Measurements from ENCODE around the gene RFTN1.

Gene RFTN1

DNA sequence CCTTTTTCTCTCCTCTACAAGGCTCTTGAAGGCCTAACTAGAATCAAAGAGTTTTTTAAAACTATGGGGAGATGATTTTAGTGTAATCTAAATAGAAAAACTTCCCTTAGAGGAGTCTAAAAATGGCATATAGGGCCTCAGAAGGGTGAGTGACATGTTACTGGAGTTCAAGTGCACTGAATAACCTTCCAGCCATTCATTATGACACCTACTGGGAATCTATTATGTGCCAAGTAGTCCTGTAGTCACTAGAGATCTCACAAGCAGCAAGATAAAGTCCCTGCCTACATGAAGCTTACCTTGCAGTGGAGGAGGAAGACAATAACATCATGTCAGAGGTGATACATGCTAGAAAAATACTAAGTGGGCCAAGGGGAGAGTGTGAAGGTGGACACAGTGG is 152.4 kb downstream of the RFTN1 start:
- TF ChIP-seq GATA1 (IDR thresholded peaks at IDR 0.05; ENCODE audit: low read depth, low read length) (no peak), POLR2A (IDR thresholded peaks at IDR 0.05; ENCODE audit: low read length) (no peak)
- no peak for DNase-seq

DNA sequence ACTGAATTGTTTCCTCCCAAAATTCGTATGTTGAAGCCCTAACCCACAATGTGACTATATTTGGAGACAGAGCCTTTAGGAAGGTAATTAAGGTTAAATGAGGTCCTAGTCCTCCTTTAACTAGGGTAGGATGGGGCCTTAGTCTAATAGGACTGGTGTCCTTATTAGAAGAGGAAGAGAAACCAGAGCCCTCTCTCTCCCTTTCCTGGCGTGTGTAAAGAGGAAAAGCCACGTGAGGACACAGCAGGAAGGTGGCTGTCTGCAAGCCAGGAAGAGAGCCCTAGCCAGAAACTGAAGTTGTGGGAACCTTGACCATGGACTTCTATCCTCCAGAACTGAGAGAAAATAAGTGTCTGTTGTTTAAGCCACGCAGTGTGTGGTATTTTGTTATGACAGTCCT is 154.2 kb downstream of the RFTN1 start:
- no peak for TF ChIP-seq POLR2A (IDR thresholded peaks at IDR 0.05; ENCODE audit: low read length)
- no peak for TF ChIP-seq GATA1 (IDR thresholded peaks at IDR 0.05; ENCODE audit: low read depth, low read length)
- no peak for DNase-seq

DNA sequence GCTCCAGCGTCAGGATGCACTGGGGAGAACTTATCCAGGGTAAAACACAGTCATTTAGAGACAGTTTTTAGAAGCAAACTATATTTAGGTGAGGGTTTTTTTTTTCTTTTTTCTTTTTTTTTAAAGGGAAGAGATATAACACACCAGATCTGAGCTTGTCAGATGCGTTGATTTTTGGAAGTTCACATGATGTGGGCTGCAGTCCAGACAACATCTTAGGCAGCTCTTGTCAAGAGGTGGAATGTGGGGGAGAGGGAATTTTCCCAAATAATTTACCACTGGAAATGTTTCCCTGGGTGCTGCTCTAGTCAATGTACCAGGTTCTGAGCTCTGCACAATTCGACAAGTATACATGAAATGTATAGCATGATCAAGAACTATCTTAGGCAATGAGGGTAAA is 155.2 kb downstream of the RFTN1 start:
- no peak for TF ChIP-seq GATA1 (IDR thresholded peaks at IDR 0.05; ENCODE audit: low read depth, low read length)
- no peak for TF ChIP-seq POLR2A (IDR thresholded peaks at IDR 0.05; ENCODE audit: low read length)
- DNase-seq: no peak

DNA sequence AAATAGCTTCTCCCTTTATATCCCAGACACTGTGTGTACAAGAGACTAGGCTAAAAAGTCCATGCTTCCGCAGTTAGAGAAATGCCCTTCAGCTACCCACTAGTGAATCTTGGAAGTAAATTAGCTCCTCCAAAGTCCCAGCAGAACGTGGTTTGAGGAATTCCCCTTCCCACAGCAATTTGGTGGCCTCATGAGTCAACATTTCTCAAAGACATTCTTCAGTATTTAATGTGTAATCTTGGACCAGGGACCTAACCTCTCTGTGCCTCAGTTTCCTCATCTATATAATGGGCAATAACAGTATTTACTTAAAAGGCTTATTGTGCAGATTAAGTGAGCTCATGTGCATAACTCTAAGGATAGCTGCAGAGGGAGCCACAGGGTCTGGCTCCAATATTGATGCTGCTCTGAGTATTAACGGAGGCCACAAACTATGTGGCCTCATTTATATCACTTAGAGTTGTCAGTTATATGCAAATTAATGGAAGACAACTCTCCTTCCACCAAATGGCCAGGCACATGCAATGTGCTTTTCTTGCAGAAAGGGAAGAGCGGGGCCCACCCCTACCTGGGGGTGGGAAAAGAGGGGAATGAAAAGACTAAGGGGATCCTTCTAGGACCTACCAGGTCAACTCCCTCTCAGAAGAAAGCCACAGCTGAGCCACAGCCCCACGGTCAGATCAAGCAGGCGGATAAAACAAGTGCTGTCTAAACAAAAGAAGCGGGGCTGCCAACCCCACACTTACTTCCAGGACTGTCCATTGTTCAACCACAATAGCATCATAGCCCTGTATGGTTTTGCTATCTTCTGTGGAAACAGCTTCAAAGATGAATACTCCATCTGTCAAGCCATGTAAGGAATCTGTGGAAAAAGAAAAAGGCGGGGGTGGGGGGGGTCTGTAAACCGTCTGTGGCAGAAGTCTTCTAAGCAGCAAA is 156.0 kb downstream of the RFTN1 start:
- DNase-seq: no peak
- no peak for TF ChIP-seq GATA1 (IDR thresholded peaks at IDR 0.05; ENCODE audit: low read depth, low read length)
- TF ChIP-seq POLR2A (IDR thresholded peaks at IDR 0.05; ENCODE audit: low read length): no peak

DNA sequence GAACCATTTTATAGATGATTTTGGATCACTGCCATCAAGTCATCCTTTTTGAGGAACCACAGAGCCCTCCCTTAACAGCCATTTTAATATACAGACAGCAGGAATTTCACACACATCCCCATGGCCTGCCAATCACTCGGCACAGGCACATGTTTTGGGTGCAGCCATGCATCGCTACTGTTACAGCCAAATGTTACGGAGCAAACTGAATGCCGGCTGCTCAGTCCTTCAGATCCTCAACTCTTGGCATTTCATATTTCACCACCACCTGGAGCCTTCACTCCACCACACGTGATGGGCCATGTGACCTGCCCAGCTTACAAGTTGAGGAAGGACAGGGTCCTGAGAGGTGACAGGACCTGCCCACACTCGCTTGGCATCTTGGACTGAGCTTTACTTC is 157.7 kb downstream of the RFTN1 start:
- no peak for TF ChIP-seq POLR2A (IDR thresholded peaks at IDR 0.05; ENCODE audit: low read length)
- TF ChIP-seq GATA1 (IDR thresholded peaks at IDR 0.05; ENCODE audit: low read depth, low read length): no peak
- DNase-seq: no peak

DNA sequence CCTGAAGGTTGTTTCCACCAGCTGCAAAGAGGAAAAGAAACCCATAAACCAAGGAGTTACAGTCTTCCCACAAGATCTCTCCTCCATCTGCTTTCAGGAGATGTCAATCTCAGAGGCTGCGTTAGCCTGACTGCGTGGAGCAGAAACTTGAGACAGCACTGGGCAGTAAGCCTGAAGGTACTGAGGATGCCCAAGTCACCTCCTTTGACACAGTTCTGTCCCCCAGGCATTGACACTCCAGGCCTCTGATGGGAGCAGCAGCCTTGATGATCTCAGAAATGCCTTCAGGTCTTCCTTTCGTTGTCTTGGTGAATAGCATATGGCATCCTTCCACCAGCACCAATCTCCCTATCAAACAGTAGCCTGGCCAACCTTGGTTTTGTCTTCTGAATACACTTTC is 159.2 kb downstream of the RFTN1 start:
- TF ChIP-seq POLR2A (IDR thresholded peaks at IDR 0.05; ENCODE audit: low read length) (no peak), GATA1 (IDR thresholded peaks at IDR 0.05; ENCODE audit: low read depth, low read length) (no peak)
- no peak for DNase-seq

DNA sequence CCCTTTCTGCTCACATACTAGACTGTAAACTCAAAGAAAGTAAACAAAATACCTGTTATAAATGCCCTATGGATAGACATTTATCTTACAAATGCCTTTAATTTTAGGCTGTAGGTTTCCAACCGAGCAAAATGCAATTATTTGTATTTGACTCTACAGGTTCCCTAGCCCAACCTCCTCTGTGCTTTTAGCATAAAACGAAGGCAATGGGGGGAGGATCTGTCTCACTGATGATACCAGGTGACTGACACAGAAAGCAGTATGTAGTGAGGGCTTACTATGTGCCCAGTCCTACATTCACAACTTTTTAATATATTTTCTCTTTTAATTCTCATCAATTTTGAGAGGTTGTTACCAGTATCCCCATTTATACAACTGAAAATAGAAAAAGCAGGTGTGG is 161.1 kb downstream of the RFTN1 start:
- DNase-seq: no peak
- TF ChIP-seq GATA1 (IDR thresholded peaks at IDR 0.05; ENCODE audit: low read depth, low read length): no peak
- no peak for TF ChIP-seq POLR2A (IDR thresholded peaks at IDR 0.05; ENCODE audit: low read length)

DNA sequence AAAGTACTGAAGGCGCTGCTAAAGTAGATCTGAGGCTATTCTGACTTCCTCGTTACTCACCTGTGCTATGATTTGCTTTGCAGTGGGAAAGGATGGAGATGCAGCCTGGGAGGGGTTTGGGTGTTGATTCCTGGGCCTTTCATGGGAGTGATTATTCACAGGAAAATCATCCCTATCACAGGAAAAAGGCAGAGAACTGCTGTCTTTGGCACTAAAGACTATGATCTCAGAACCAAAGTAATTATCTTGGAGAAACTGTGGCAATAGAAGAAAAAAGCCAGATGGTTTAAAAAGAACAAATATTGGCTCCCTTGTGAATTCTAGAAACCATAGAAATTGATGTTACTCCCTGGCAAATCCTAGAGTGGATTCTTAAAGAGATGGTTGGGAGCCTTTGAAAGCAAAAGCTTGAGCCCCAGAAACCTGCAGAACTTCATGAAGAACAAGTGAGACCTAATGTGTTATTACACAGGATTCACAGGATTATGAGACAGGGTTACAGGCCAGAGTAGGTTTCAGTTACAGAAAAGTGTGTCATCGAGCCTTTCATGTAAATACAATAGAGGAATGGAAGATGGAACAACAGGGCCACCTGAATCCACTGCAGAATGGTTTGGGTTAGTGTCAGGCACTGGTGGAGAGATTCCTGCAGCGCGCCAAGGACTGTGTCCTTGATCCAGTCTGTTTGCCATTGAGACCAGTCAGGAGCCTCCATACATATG is 162.7 kb downstream of the RFTN1 start:
- no peak for DNase-seq
- TF ChIP-seq POLR2A (IDR thresholded peaks at IDR 0.05; ENCODE audit: low read length): no peak
- TF ChIP-seq GATA1 (IDR thresholded peaks at IDR 0.05; ENCODE audit: low read depth, low read length): no peak

DNA sequence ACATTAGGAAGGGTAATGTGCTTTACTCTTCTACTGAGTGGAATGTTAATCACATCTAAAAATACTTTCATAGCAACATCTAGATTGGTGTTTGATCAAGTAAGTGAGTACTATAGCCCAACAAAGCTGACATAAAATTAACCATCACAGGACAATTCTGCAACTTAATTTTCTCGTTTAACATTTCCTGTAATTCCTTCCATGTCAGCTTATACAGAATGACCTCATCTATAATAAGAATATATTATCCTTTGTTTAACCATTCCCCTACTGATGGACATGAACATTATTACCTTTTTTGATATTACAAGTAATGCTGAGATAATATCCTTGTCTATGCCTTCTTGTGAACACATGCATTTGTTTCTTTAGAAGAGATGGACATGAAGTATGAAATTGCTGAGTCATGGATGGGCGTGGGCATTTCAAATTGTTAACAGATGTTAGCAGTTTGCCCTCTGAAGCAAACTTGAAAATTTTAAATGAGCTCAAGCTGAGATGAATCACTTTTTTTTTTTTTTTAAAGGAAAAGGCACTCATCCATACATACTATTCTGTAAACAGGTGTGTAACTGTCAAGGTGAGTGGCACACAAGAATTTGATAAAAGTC is 163.4 kb downstream of the RFTN1 start:
- peak; percentile 79 to 84 for DNase-seq
- TF ChIP-seq POLR2A (IDR thresholded peaks at IDR 0.05; ENCODE audit: low read length): no peak
- no peak for TF ChIP-seq GATA1 (IDR thresholded peaks at IDR 0.05; ENCODE audit: low read depth, low read length)

DNA sequence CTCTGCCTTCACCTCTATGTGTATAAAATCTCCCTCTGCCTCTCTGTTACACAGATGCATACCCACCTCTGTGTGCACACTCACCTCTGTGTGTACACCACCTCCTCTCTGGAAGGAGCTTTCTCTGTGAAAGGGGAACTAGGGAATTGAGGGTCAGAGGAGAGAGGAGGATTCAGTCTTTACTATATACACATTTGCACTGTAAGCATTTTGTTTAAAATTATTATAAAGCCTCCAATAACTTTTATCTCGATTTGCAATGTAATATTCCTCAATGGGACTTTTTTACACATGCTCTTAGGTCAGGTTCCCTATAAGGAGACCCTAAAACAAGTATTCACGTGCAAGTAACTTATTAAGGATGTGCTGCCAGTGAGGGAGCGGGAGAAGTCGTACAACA is 166.0 kb downstream of the RFTN1 start:
- TF ChIP-seq POLR2A (IDR thresholded peaks at IDR 0.05; ENCODE audit: low read length): no peak
- TF ChIP-seq GATA1 (IDR thresholded peaks at IDR 0.05; ENCODE audit: low read depth, low read length): no peak
- DNase-seq: no peak

DNA sequence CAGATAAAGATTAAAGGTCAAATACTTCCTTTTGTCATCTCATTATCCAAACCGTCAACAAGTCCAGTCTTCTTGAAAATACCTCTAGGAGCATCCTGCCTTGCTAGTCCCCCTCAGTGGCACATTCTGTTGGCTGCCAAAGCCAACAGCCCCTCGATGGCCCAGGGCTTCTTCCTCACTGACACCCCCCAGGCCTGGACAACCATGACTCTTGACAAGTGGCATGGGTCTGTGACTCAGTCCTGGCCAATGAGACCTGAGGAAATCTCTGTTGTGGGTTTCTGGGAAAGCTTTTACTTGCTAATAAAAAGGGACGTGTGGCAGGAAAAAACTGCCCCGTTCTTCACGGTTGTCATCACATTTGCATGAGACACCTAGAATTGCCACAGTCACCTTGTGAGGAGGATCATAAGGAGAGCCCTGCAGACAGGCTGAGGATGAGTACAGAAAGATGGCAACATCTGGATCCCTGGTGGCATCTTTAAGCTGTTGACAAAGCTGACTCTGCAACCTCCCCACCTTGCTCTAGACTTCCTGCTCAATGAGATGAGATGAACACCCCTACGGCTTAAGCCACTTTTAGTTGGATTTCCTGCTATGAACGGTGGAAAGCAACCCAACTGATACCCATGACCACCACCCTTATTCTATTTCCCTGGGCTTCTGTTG is 167.0 kb downstream of the RFTN1 start:
- no peak for DNase-seq
- no peak for TF ChIP-seq POLR2A (IDR thresholded peaks at IDR 0.05; ENCODE audit: low read length)
- TF ChIP-seq GATA1 (IDR thresholded peaks at IDR 0.05; ENCODE audit: low read depth, low read length): no peak

DNA sequence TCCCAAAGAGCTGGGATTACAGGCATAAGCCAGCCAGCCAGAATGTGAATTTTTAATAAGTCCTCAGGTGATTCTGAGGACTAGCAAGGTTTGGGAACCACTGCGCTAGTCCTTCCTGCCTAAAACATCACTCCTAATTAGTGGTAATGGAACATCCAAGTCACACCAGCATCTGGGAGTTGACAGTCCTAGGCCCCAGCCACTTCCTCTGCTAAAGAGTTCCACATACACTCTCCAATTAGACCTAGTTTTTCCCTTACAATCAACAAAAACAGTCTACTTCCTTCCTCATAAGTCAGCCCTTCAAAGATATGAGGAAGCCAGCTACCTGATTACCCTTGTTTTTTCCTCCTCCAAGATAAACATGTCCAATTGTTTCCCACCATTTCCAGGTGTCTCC is 170.4 kb downstream of the RFTN1 start:
- no peak for TF ChIP-seq GATA1 (IDR thresholded peaks at IDR 0.05; ENCODE audit: low read depth, low read length)
- no peak for DNase-seq

DNA sequence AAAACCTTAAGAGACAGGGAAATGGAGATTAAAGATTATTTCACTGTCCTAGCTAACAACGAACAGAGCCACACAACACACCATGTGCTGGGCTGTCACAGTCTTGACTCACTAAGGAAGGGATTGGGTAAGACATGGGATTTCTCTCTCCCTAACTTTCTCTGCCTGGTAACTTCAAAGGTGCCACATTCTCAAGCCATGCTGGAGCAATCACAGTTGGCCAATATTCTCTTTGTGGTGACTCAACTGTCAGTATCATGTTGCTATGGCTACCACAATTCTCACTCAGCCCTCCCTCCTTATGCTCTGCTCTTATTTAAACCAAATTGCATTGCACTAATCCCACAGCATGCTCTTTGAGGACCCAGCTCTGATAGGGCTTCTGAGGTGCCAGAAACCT is 174.5 kb downstream of the RFTN1 start:
- TF ChIP-seq POLR2A (IDR thresholded peaks at IDR 0.05; ENCODE audit: low read length) (no peak), GATA1 (IDR thresholded peaks at IDR 0.05; ENCODE audit: low read depth, low read length) (no peak)
- DNase-seq: peak; percentile 7 to 14
